GM21515 (cell line): ENCODE data around the gene XPO6.

Experiments used
- ATAC-seq: cut with Tn5 transposase; IDR thresholded peaks from one replicate; pipeline ENCODE4 v1.9.1; 2021; ENCODE audit not compliant: unreplicated experiment

XPO6 gene

GRCh38 chr16:28208824-28209223 is 2.9 kb downstream of the XPO6 start:
- ATAC-seq: no peak

GRCh38 chr16:28208131-28208530 is 3.6 kb downstream of the XPO6 start:
- ATAC-seq: no peak

- ATAC-seq: no peak
These were observed 4.4 kb downstream of the XPO6 start for GRCh38 chr16:28207399-28207798.

GRCh38 chr16:28205974-28206373 is 5.8 kb downstream of the XPO6 start:
- ATAC-seq: no peak

GRCh38 chr16:28205117-28205899 is 6.5 kb downstream of the XPO6 start:
- ATAC-seq: no peak

GRCh38 chr16:28204622-28205021 is 7.1 kb downstream of the XPO6 start:
- no peak for ATAC-seq

- ATAC-seq: no peak
These were observed 7.6 kb downstream of the XPO6 start for GRCh38 chr16:28204204-28204603.

GRCh38 chr16:28202147-28202746 is 9.5 kb downstream of the XPO6 start:
- no peak for ATAC-seq

- no peak for ATAC-seq
These were observed 11.1 kb downstream of the XPO6 start for GRCh38 chr16:28200661-28201060.

- ATAC-seq: no peak
These were observed 15.3 kb downstream of the XPO6 start for GRCh38 chr16:28196387-28196987.

GRCh38 chr16:28195859-28196258 is 15.9 kb downstream of the XPO6 start:
- ATAC-seq: no peak

- peak; percentile 19 for ATAC-seq
These were observed 18.0 kb downstream of the XPO6 start for GRCh38 chr16:28193530-28194423.

- ATAC-seq: peak; percentile 52
These were observed 18.8 kb downstream of the XPO6 start for GRCh38 chr16:28192806-28193529.

GRCh38 chr16:28191364-28191960 is 20.3 kb downstream of the XPO6 start:
- ATAC-seq: no peak

GRCh38 chr16:28189245-28189644 is 22.5 kb downstream of the XPO6 start:
- ATAC-seq: no peak

GRCh38 chr16:28188085-28188916 is 23.5 kb downstream of the XPO6 start:
- peak; percentile 66 for ATAC-seq

- no peak for ATAC-seq
These were observed 24.2 kb downstream of the XPO6 start for GRCh38 chr16:28187595-28188004.

GRCh38 chr16:28186752-28187151 is 25.0 kb downstream of the XPO6 start:
- ATAC-seq: no peak

- ATAC-seq: no peak
These were observed 26.1 kb downstream of the XPO6 start for GRCh38 chr16:28185696-28186095.
